GM23338 (cell line): ENCODE results near the gene ING5. TPM values are rescaled to one million over a fixed set of nuclear protein-coding genes. Genes with fewer than 3 reads are reported as not detected.

Experiments used
- ATAC-seq: fragments of 200-7000 bp; cut with Tn5 transposase; 3 replicates; pipeline ENCODE4 v1.9.1; 2020
- DNase-seq: peaks from one replicate; pipeline ENCODE4 v3.0.0-alpha.2; 2015; ENCODE audit warnings: low spot score
- H2AFZ ChIP-seq: fragments of 200-600 bp; sonication (generic); 2 replicates; pipeline ENCODE4 v1.8.0; 2016; ENCODE audit warnings: antibody characterized with exemption, mild to moderate bottlenecking, moderate library complexity
- H3F3A ChIP-seq: fragments of 200-600 bp; sonication (generic); replicated peaks from 2 replicates; pipeline ENCODE4 v1.8.0; 2017; ENCODE audit warnings: antibody characterized with exemption, mixed run types, low read depth
- H3K27ac ChIP-seq: fragments of 200-600 bp; sonication (generic); 2 replicates; pipeline ENCODE4 v1.6.1; 2016; ENCODE audit warnings: low read depth
- H3K27me3 ChIP-seq: fragments of 200-600 bp; sonication (generic); 2 replicates; pipeline ENCODE4 v1.8.0; 2016; ENCODE audit warnings: mild to moderate bottlenecking, mixed run types, moderate library complexity; ENCODE audit not compliant: insufficient read depth
- H3K36me3 ChIP-seq: fragments of 200-600 bp; sonication (generic); 2 replicates; pipeline ENCODE4 v1.8.0; 2016; ENCODE audit warnings: mild to moderate bottlenecking; ENCODE audit not compliant: insufficient read depth
- H3K4me1 ChIP-seq: fragments of 200-600 bp; sonication (generic); 2 replicates; pipeline ENCODE4 v1.8.0; 2016; ENCODE audit warnings: mild to moderate bottlenecking, moderate library complexity; ENCODE audit not compliant: insufficient read depth
- H3K4me2 ChIP-seq: fragments of 200-600 bp; sonication (generic); 2 replicates; pipeline ENCODE4 v1.7.1; 2017; ENCODE audit warnings: mixed run types
- H3K4me3 ChIP-seq: fragments of 200-600 bp; sonication (generic); 2 replicates; pipeline ENCODE4 v1.6.1; 2016; ENCODE audit warnings: mixed run types
- H3K79me2 ChIP-seq: fragments of 200-600 bp; sonication (generic); replicated peaks from 2 replicates; pipeline ENCODE4 v1.8.0; 2017; ENCODE audit warnings: mild to moderate bottlenecking; ENCODE audit not compliant: insufficient read depth
- H3K9me2 ChIP-seq: fragments of 200-600 bp; sonication (generic); 2 replicates; pipeline ENCODE4 v1.8.0; 2017; ENCODE audit not compliant: insufficient read depth
- H4K20me1 ChIP-seq: fragments of 200-600 bp; sonication (generic); replicated peaks from 2 replicates; pipeline ENCODE4 v1.8.0; 2017; ENCODE audit warnings: mild to moderate bottlenecking; ENCODE audit not compliant: insufficient read depth
- H3K27ac Mint-ChIP-seq: 2 replicates; pipeline ENCODE4 v1.8.0; 2020; ENCODE audit warnings: inconsistent platforms, mild to moderate bottlenecking, moderate library complexity, mixed read lengths
- H3K27me3 Mint-ChIP-seq: 3 replicates; pipeline ENCODE4 v1.8.0; 2022; ENCODE audit warnings: low read depth, mild to moderate bottlenecking, moderate library complexity, mixed read lengths, inconsistent platforms; ENCODE audit not compliant: insufficient read depth, poor library complexity
- H3K36me3 Mint-ChIP-seq: 3 replicates; pipeline ENCODE4 v1.8.0; 2021; ENCODE audit warnings: low read depth, mild to moderate bottlenecking, inconsistent platforms, moderate library complexity, mixed read lengths
- H3K4me1 Mint-ChIP-seq: 3 replicates; pipeline ENCODE4 v1.8.0; 2020; ENCODE audit warnings: mild to moderate bottlenecking, inconsistent platforms, mixed read lengths
- H3K4me3 Mint-ChIP-seq: 3 replicates; pipeline ENCODE4 v1.8.0; 2021; ENCODE audit warnings: moderate library complexity, mild to moderate bottlenecking, inconsistent platforms, mixed read lengths
- H3K9me3 Mint-ChIP-seq: 3 replicates; pipeline ENCODE4 v1.8.0; 2020; ENCODE audit warnings: moderate library complexity, mild to moderate bottlenecking, inconsistent platforms, mixed read lengths
- CREB1 ChIP-seq: fragments of 250-450 bp; sonication (Bioruptor Pico); IDR thresholded peaks from 2 replicates; pipeline ENCODE4 v1.5.0; 2020; ENCODE audit warnings: low read depth, mild to moderate bottlenecking, moderate library complexity
- CTCF ChIP-seq, 2 experiments: fragments of 200-600 bp in 1 of 2; sonication (generic) in 1 of 2; conservative IDR thresholded peaks; 2 replicates each; pipeline versions ENCODE4 v1.5.1 to v1.6.1; 2016 to 2017; ENCODE audit warnings: antibody characterized with exemption in 2 of 2, low read depth in 2 of 2, mild to moderate bottlenecking in 2 of 2, moderate library complexity in 1 of 2
- EZH2phosphoT487 ChIP-seq: fragments of 200-600 bp; sonication (generic); IDR thresholded peaks from one replicate; pipeline ENCODE4 v1.8.1; 2018; ENCODE audit warnings: antibody characterized with exemption; ENCODE audit not compliant: unreplicated experiment
- JUNB ChIP-seq: IDR thresholded peaks from one replicate; pipeline ENCODE4 v1.6.1; 2016; ENCODE audit warnings: antibody characterized with exemption; ENCODE audit not compliant: unreplicated experiment
- POLR2AphosphoS5 ChIP-seq: IDR thresholded peaks from 2 replicates; pipeline ENCODE4 v1.6.1; 2016; ENCODE audit warnings: antibody characterized with exemption, low read depth
- REST ChIP-seq: IDR thresholded peaks from one replicate; pipeline ENCODE4 v1.6.1; 2018; ENCODE audit warnings: antibody characterized with exemption; ENCODE audit not compliant: unreplicated experiment
- STAT1 ChIP-seq: IDR thresholded peaks from one replicate; pipeline ENCODE4 v1.6.1; 2016; ENCODE audit warnings: antibody characterized with exemption; ENCODE audit not compliant: unreplicated experiment
- ZNF114 ChIP-seq: fragments of 250-450 bp; sonication (Bioruptor Pico); IDR thresholded peaks from 2 replicates; pipeline ENCODE4 v1.5.0; 2020; ENCODE audit warnings: mild to moderate bottlenecking, moderate library complexity
- ZNF331 ChIP-seq: fragments of 250-450 bp; sonication (Bioruptor Pico); IDR thresholded peaks from 2 replicates; pipeline ENCODE4 v1.5.0; 2020; ENCODE audit warnings: low read depth, mild to moderate bottlenecking, moderate library complexity
- ZNF462 ChIP-seq: fragments of 250-450 bp; sonication (Bioruptor Pico); IDR thresholded peaks from 2 replicates; pipeline ENCODE4 v1.5.0; 2020; ENCODE audit warnings: mild to moderate bottlenecking, moderate library complexity
- polyA plus RNA-seq: library from polyadenylated mRNA; unstranded; fragments of >200 nt; fragmentation: Nextera tagmentation; extraction: Ambion mirVana; gene quantifications from 2 replicates; pipeline ENCODE4 v1.2.1, GENCODE V29; 2016
- total RNA-seq: library from RNA; depleted of rRNA; stranded (reverse); fragments of >200 nt; shearing (Covaris generic); gene quantifications from 2 replicates; pipeline ENCODE4 v1.2.3, GENCODE V29; 2014
- TF ChIP-seq, protein P1 (sequence below): IDR thresholded peaks from 2 replicates; pipeline ENCODE4 v1.6.1; 2016; ENCODE audit warnings: antibody characterized with exemption

Gene ING5
- total and polyA plus RNA-seq, 2 experiments from 2014 or later, result 25.7 to 42.5 TPM

DNA sequence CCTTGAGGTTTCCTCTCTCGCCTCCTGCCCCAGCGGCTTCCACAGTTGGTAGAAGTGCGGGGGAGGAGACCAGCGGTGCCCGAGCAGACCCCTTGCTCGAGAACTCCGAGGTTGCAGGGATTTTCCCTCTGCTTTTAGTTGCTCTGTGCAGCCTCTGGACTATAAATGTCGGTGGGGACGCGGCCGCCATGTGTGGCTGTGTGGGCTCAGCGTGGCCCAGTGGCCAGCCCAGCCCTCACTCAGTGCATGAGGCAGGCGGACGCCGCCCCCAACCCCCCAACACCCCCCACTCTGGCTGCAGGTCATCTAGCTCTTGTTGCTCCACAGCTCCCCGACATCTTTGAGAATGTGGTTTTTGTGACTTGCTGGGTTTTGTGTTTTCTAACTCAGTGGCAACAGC, 17.3 kb downstream of the ING5 start:
- no peak for ATAC-seq
- no peak overlapping the region for H3K27ac ChIP-seq
- no peaks in the 10 kb centered on the region for H3K9me2 ChIP-seq
- H2AFZ ChIP-seq, result no peak overlapping the region
- no peak overlapping the region for H3K4me2 ChIP-seq
- TF ChIP-seq JUNB, result no peak
- TF ChIP-seq REST, result no peak
- TF ChIP-seq STAT1, result no peak
- no peak for TF ChIP-seq EZH2phosphoT487
- no peak for TF ChIP-seq ZNF331 (CRISPR knock-in tag)
- no peak for TF ChIP-seq ZNF114
- no peak for TF ChIP-seq ZNF462 (CRISPR knock-in tag)
- TF ChIP-seq CTCF (conservative IDR thresholded peaks at IDR 0.05; ENCODE audit: low read depth in 2 of 2), result no peak
- no peak for TF ChIP-seq POLR2AphosphoS5
- TF ChIP-seq CREB1 (CRISPR knock-in tag), result no peak
- TF ChIP-seq, protein P1, sequence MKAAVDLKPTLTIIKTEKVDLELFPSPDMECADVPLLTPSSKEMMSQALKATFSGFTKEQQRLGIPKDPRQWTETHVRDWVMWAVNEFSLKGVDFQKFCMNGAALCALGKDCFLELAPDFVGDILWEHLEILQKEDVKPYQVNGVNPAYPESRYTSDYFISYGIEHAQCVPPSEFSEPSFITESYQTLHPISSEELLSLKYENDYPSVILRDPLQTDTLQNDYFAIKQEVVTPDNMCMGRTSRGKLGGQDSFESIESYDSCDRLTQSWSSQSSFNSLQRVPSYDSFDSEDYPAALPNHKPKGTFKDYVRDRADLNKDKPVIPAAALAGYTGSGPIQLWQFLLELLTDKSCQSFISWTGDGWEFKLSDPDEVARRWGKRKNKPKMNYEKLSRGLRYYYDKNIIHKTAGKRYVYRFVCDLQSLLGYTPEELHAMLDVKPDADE, result no peak
- no peak for DNase-seq
- no peaks in the 10 kb centered on the region for H3F3A ChIP-seq
- Mint-ChIP-seq H3K4me1 (no peaks in the 10 kb centered on the region), H3K36me3 (peaks cover 76% of the 10 kb centered on the region), H3K27ac (no peak overlapping the region), H3K9me3 (peaks cover 30% of the 10 kb centered on the region), H3K4me3 (no peak overlapping the region), H3K27me3 (peaks cover 6% of the 10 kb centered on the region)
- no peaks in the 10 kb centered on the region for H3K4me1 ChIP-seq
- H4K20me1 ChIP-seq, result peaks cover 16% of the 10 kb centered on the region
- H3K27me3 ChIP-seq, result no peaks in the 10 kb centered on the region
- no peaks in the 10 kb centered on the region; the same call in 1 of the 2 replicates for H3K79me2 ChIP-seq
- peaks cover 14% of the 10 kb centered on the region for H3K36me3 ChIP-seq
- H3K4me3 ChIP-seq, result no peak overlapping the region
